Liver (tissue), 9 donors: ENCODE data around the gene FN3K. TPM values are rescaled to one million over a fixed set of nuclear protein-coding genes. Genes with fewer than 3 reads are reported as not detected.

Experiments used
- DNase-seq: peaks from one replicate; pipeline ENCODE4 v3.0.0-alpha.2; 2017; ENCODE audit warnings: low spot score
- H3K27ac ChIP-seq, 2 donors: one replicate each; pipeline ENCODE4 v1.7.0; 2013; ENCODE audit warnings: inconsistent platforms in 2 of 2, low read length in 2 of 2, control low read depth in 1 of 2, low read depth in 1 of 2, mild to moderate bottlenecking in 1 of 2
- H3K27me3 ChIP-seq, 4 donors: one replicate each; pipeline versions ENCODE4 v1.6.1 to v1.7.0; 2013; ENCODE audit warnings: low read length in 3 of 4, inconsistent platforms in 1 of 4, mild to moderate bottlenecking in 1 of 4, moderate library complexity in 1 of 4; ENCODE audit not compliant: control insufficient read depth in 4 of 4, insufficient read depth in 4 of 4
- H3K36me3 ChIP-seq, 4 donors: one replicate each; pipeline versions ENCODE4 v1.6.1 to v1.7.0; 2013; ENCODE audit warnings: low read length in 3 of 4, mild to moderate bottlenecking in 3 of 4, low read depth in 1 of 4, moderate library complexity in 1 of 4; ENCODE audit not compliant: control insufficient read depth in 4 of 4, insufficient read depth in 3 of 4
- H3K4me1 ChIP-seq, 4 donors: one replicate each; pipeline versions ENCODE4 v1.6.1 to v1.7.0; 2013; ENCODE audit warnings: low read length in 3 of 4, mild to moderate bottlenecking in 3 of 4, moderate library complexity in 1 of 4; ENCODE audit not compliant: control insufficient read depth in 4 of 4, insufficient read depth in 4 of 4
- H3K4me3 ChIP-seq, 3 donors: one replicate each; pipeline versions ENCODE4 v1.6.1 to v1.7.0; 2013; ENCODE audit warnings: low read length in 3 of 3, control low read depth in 1 of 3, low read depth in 1 of 3, mild to moderate bottlenecking in 1 of 3
- H3K9ac ChIP-seq, 2 donors: one replicate each; pipeline ENCODE4 v1.7.0; 2013; ENCODE audit warnings: low read length in 2 of 2, mild to moderate bottlenecking in 2 of 2, moderate library complexity in 2 of 2, control low read depth in 1 of 2, low read depth in 1 of 2
- H3K9me3 ChIP-seq, 4 donors: one replicate each; pipeline versions ENCODE4 v1.6.1 to v1.7.0; 2013; ENCODE audit warnings: low read length in 3 of 4; ENCODE audit not compliant: control insufficient read depth in 4 of 4
- EGR1 ChIP-seq, 2 donors: IDR thresholded peaks; 2 replicates each; pipeline ENCODE4 v1.6.1; 2016 to 2018; ENCODE audit warnings: antibody characterized with exemption in 2 of 2, low read depth in 2 of 2
- FOXA1 ChIP-seq: IDR thresholded peaks from 2 replicates; pipeline ENCODE4 v1.6.1; 2016; ENCODE audit warnings: antibody characterized with exemption
- FOXA2 ChIP-seq: IDR thresholded peaks from 2 replicates; pipeline ENCODE4 v1.6.1; 2016; ENCODE audit warnings: antibody characterized with exemption
- GABPA ChIP-seq, 2 donors: IDR thresholded peaks in 1 of 2; conservative IDR thresholded peaks in 1 of 2; 2 replicates each; pipeline ENCODE4 v1.6.1; 2016; ENCODE audit warnings: antibody characterized with exemption in 2 of 2, mild to moderate bottlenecking in 1 of 2, moderate library complexity in 1 of 2
- HNF4A ChIP-seq, 2 donors: conservative IDR thresholded peaks; 2 replicates each; pipeline ENCODE4 v1.6.1; 2016; ENCODE audit warnings: antibody characterized with exemption in 2 of 2, mild to moderate bottlenecking in 2 of 2
- JUND ChIP-seq, 2 donors: IDR thresholded peaks; 2 replicates each; pipeline ENCODE4 v1.6.1; 2016; ENCODE audit warnings: antibody characterized with exemption in 2 of 2
- MAX ChIP-seq: IDR thresholded peaks from 2 replicates; pipeline ENCODE4 v1.6.1; 2016; ENCODE audit warnings: antibody characterized with exemption
- RAD21 ChIP-seq, 2 donors: IDR thresholded peaks; 2 replicates each; pipeline ENCODE4 v1.6.1; 2016; ENCODE audit warnings: antibody characterized with exemption in 2 of 2, mild to moderate bottlenecking in 2 of 2
- REST ChIP-seq: IDR thresholded peaks from 2 replicates; pipeline ENCODE4 v1.6.1; 2016; ENCODE audit warnings: antibody characterized with exemption, mild to moderate bottlenecking
- RXRA ChIP-seq, 2 donors: IDR thresholded peaks; 2 replicates each; pipeline ENCODE4 v1.6.1; 2017 to 2018; ENCODE audit warnings: antibody characterized with exemption in 2 of 2, mild to moderate bottlenecking in 1 of 2
- SP1 ChIP-seq: IDR thresholded peaks from 2 replicates; pipeline ENCODE4 v1.6.1; 2018; ENCODE audit warnings: antibody characterized with exemption, mild to moderate bottlenecking
- TAF1 ChIP-seq: conservative IDR thresholded peaks from 2 replicates; pipeline ENCODE4 v1.6.1; 2016; ENCODE audit warnings: antibody characterized with exemption, mild to moderate bottlenecking
- YY1 ChIP-seq: IDR thresholded peaks from 2 replicates; pipeline ENCODE4 v1.6.1; 2016; ENCODE audit warnings: antibody characterized with exemption, mild to moderate bottlenecking
- WGBS: extraction: QIAGEN DNeasy Blood & Tissue Kit; methylation state at CpG from one replicate; pipeline ENCODE4 v1.1.7; 2013; 5-methylcytosine and 5-hydroxymethylcytosine counted together
- polyA plus RNA-seq, 2 donors: library from polyadenylated mRNA; stranded (reverse) in 1 of 2; unstranded in 1 of 2; fragments of 200-250 nt in 1 of 2; fragments of >200 nt in 1 of 2; fragmentation: Nextera tagmentation in 1 of 2; extraction: Ambion mirVana in 1 of 2; gene quantifications; one replicate each; pipeline versions ENCODE4 v1.2.1 to v1.2.3, GENCODE V29; 2013 to 2015
- total RNA-seq, 2 donors: library from RNA; depleted of rRNA; stranded (reverse); fragments of >200 nt; gene quantifications; one replicate each; pipeline ENCODE4 v1.2.3, GENCODE V29; 2014
- TF ChIP-seq, protein P1 (sequence below): fragments of 150-350 bp; IDR thresholded peaks from 2 replicates; pipeline ENCODE4 v1.5.1; 2017; ENCODE audit warnings: improper control_type of control experiment, low read depth, low read length; ENCODE audit not compliant: missing input control
- donor health status: healthy.
- donor health status: healthy.
- donor health status: healthy.
- donor health status: healthy.
- donor health status: healthy.

Gene FN3K
- total and polyA plus RNA-seq, 4 donors = 18.4 to 28.7 (median 22.9) TPM

GRCh38 chr17:82767041-82767754 is 31.8 kb downstream of the FN3K start:
- WGBS = 62% methylated on average over 24 of the region's 24 CpGs
- DNase-seq = peak; percentile 72
- no peak overlapping the region for H3K27ac ChIP-seq
- H3K36me3 ChIP-seq = peaks cover 0 to 18% (median 5%) of the 10 kb centered on the region in 4 donors
- H3K9me3 ChIP-seq = no peaks in the 10 kb centered on the region
- no peak overlapping the region for H3K9ac ChIP-seq
- no peak overlapping the region for H3K4me3 ChIP-seq
- TF ChIP-seq, protein P1, sequence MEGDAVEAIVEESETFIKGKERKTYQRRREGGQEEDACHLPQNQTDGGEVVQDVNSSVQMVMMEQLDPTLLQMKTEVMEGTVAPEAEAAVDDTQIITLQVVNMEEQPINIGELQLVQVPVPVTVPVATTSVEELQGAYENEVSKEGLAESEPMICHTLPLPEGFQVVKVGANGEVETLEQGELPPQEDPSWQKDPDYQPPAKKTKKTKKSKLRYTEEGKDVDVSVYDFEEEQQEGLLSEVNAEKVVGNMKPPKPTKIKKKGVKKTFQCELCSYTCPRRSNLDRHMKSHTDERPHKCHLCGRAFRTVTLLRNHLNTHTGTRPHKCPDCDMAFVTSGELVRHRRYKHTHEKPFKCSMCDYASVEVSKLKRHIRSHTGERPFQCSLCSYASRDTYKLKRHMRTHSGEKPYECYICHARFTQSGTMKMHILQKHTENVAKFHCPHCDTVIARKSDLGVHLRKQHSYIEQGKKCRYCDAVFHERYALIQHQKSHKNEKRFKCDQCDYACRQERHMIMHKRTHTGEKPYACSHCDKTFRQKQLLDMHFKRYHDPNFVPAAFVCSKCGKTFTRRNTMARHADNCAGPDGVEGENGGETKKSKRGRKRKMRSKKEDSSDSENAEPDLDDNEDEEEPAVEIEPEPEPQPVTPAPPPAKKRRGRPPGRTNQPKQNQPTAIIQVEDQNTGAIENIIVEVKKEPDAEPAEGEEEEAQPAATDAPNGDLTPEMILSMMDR = peak; percentile 73
- TF ChIP-seq HNF4A (conservative IDR thresholded peaks at IDR 0.05) (no peak), RAD21 (IDR thresholded peaks at IDR 0.05) (peak; percentile 93)
- no peaks in the 10 kb centered on the region for H3K27me3 ChIP-seq
- peaks cover 3 to 9% (median 3%) of the 10 kb centered on the region in 4 donors for H3K4me1 ChIP-seq

GRCh38 chr17:82769041-82769440 is 33.6 kb downstream of the FN3K start:
- Histone ChIP-seq H3K9me3 (no peaks in the 10 kb centered on the region), H3K4me1 (peaks cover 7 to 14% (median 10%) of the 10 kb centered on the region in 4 donors), H3K27ac (no peak overlapping the region), H3K4me3 (no peak overlapping the region), H3K9ac (no peak overlapping the region), H3K36me3 (peaks cover 3 to 12% (median 6%) of the 10 kb centered on the region in 4 donors), H3K27me3 (no peaks in the 10 kb centered on the region)
- 97% methylated on average over 7 of the region's 7 CpGs for WGBS
- no peak for TF ChIP-seq JUND (IDR thresholded peaks at IDR 0.05)
- TF ChIP-seq REST = no peak
- TF ChIP-seq FOXA1 = no peak
- TF ChIP-seq TAF1 = no peak
- TF ChIP-seq EGR1 (IDR thresholded peaks at IDR 0.05; ENCODE audit: low read depth in 2 of 2) = no peak
- no peak for TF ChIP-seq YY1
- no peak for TF ChIP-seq GABPA (IDR thresholded peaks at IDR 0.05 in 1 of 2, conservative IDR thresholded peaks at IDR 0.05 in 1 of 2)
- no peak for TF ChIP-seq HNF4A (conservative IDR thresholded peaks at IDR 0.05)
- no peak for TF ChIP-seq SP1
- no peak for TF ChIP-seq RAD21 (IDR thresholded peaks at IDR 0.05)
- TF ChIP-seq RXRA (IDR thresholded peaks at IDR 0.05) = no peak
- no peak for TF ChIP-seq MAX
- no peak for TF ChIP-seq FOXA2
- DNase-seq = no peak
